ENCODE data around the gene PFN3. TPM values are rescaled to one million over a fixed set of nuclear protein-coding genes. Genes with fewer than 3 reads are reported as not detected.

PFN3 gene
- total and polyA plus RNA-seq, 8 donors, result not detected

- WGBS, 2 donors, result 79 to 81% methylated on average over 5 of the region's 5 CpGs
- intact Hi-C loops (cut with DNase I), result no loop called here
- H3K4me1 ChIP-seq, result peaks cover 10 to 20% (median 11%) of the 10 kb centered on the region in 3 donors
- no peaks in the 10 kb centered on the region for H3K9me3 ChIP-seq
- no peak for ATAC-seq
- H3K27ac ChIP-seq, result no peak overlapping the region
- TF ChIP-seq CTCF (IDR thresholded peaks at IDR 0.05), result no peak
- H3K36me3 ChIP-seq, result no peaks in the 10 kb centered on the region
- H3K4me3 ChIP-seq, result no peak overlapping the region
- no peaks in the 10 kb centered on the region for H3K27me3 ChIP-seq
- no peak for FAIRE-seq
- no peak for DNase-seq
Observed at GRCh38 chr5:177374211-177374610, 26.2 kb downstream of the PFN3 start.

GRCh38 chr5:177373806-177374205, 26.7 kb downstream of the PFN3 start:
- intact Hi-C loops (cut with DNase I), result no loop called here
- H3K9me3 ChIP-seq, result no peaks in the 10 kb centered on the region
- H3K27me3 ChIP-seq, result no peaks in the 10 kb centered on the region
- no peak overlapping the region for H3K4me3 ChIP-seq
- TF ChIP-seq CTCF (IDR thresholded peaks at IDR 0.05), result no peak
- H3K36me3 ChIP-seq, result no peaks in the 10 kb centered on the region
- no peak for FAIRE-seq
- 64 to 77% methylated on average over 5 to 6 of the region's 6 CpGs for whole genome bisulfite sequencing, 2 donors
- no peak for ATAC-seq
- H3K4me1 ChIP-seq, result peaks cover 12 to 20% (median 14%) of the 10 kb centered on the region in 3 donors
- H3K27ac ChIP-seq, result no peak overlapping the region
- no peak for DNase-seq

GRCh38 chr5:177372910-177373309, 27.6 kb downstream of the PFN3 start:
- no peak overlapping the region for H3K27ac ChIP-seq
- H3K4me3 ChIP-seq, result no peak overlapping the region
- H3K4me1 ChIP-seq, result peaks cover 12 to 20% (median 14%) of the 10 kb centered on the region in 3 donors
- no peak for ATAC-seq
- intact Hi-C loops (cut with DNase I), result no loop called here
- no peak for DNase-seq
- no peaks in the 10 kb centered on the region for H3K27me3 ChIP-seq
- WGBS, 2 donors, result 89 to 100% methylated on average over 6 of the region's 6 CpGs
- FAIRE-seq, result no peak
- TF ChIP-seq CTCF (IDR thresholded peaks at IDR 0.05), result no peak
- no peaks in the 10 kb centered on the region for H3K36me3 ChIP-seq
- H3K9me3 ChIP-seq, result no peaks in the 10 kb centered on the region

GRCh38 chr5:177372034-177372896, 28.2 kb downstream of the PFN3 start:
- Histone ChIP-seq H3K9me3 (no peaks in the 10 kb centered on the region), H3K4me3 (no peak overlapping the region), H3K4me1 (peaks cover 14 to 26% (median 17%) of the 10 kb centered on the region in 3 donors), H3K27me3 (no peaks in the 10 kb centered on the region), H3K27ac (no peak overlapping the region), H3K36me3 (no peaks in the 10 kb centered on the region)
- WGBS, 2 donors, result 82 to 84% methylated on average over 12 of the region's 12 CpGs
- intact Hi-C loops (cut with DNase I), result no loop called here
- TF ChIP-seq CTCF (IDR thresholded peaks at IDR 0.05), result no peak
- DNase-seq (no peak), ATAC-seq (no peak), FAIRE-seq (no peak)

Measured in pancreas (tissue), 10 donors.